Adipose tissue (tissue), 3 donors: ENCODE measurements around the gene CSMD2. TPM values are rescaled to one million over a fixed set of nuclear protein-coding genes. Genes with fewer than 3 reads are reported as not detected.
"Not testable (repeated sequence)": the region's sequence is repeated elsewhere in the genome, so short reads cannot be mapped to it uniquely, and the experiment has no call there.

Experiments
- H3K27ac ChIP-seq: one replicate; pipeline ENCODE4 v1.5.1; 2013; ENCODE audit warnings: low read depth, low read length
- WGBS, 3 donors: extraction: QIAGEN DNeasy Blood & Tissue Kit; methylation state at CpG; one replicate each; pipeline ENCODE4 v1.1.7; 2013; 5-methylcytosine and 5-hydroxymethylcytosine counted together
- polyA plus RNA-seq, 3 donors: library from polyadenylated mRNA; stranded (reverse); fragments of 200-250 nt; gene quantifications; one replicate each; pipeline ENCODE4 v1.2.3, GENCODE V29; 2013
- donor health status: healthy with polysubstance abuse.
- donor health status: Bipolar disorder and iron deficiency.
- donor health status: healthy.

The CSMD2 gene
- polyA plus RNA-seq, 3 donors = under 0.01 to 0.21 (median 0.07) TPM

- WGBS, 3 donors = 67 to 78% (median 73%) methylated on average over 15 of the region's 15 CpGs
- H3K27ac ChIP-seq = no peak overlapping the region
These were observed 37.7 kb downstream of the CSMD2 start for GRCh38 chr1:34127006-34128000.

- H3K27ac ChIP-seq = no peak overlapping the region
- WGBS, 3 donors = 63 to 74% (median 66%) methylated on average over 6 of the region's 6 CpGs
These were observed 38.5 kb downstream of the CSMD2 start for GRCh38 chr1:34126486-34126885.

DNA sequence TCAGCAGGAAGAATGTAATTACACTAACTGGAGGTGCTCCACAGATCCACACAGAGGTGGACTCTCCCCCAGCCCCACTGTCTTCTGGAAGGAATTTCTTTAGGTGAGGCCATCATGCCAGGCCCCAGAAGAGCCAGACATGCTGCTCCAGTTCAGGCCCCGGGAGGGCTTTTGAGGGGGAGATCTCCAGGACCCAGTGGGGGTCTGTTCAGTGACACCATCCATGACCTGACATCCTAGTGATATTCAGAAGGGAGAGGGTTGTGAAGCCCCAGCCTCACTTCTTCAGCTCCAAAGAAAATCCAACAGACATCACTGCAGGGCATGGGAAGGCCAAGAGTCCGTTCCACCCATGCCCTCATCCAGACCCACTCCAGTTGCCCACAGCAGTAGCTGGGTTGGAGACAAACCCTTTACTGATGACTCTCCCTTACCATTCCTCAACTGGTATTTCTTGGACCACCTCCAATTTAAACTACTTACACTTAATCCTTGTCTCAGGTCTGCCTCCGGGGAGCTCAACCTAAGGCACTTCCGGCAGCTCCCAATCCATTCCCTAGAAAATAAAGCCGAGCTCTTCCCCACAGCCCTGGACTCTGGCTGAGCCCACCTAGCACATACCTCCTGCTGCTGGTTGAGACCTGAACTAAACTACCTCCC, 39.2 kb downstream of the CSMD2 start:
- H3K27ac ChIP-seq = no peak overlapping the region
- WGBS, 3 donors = 76 to 80% (median 77%) methylated on average over 5 of the region's 5 CpGs

DNA sequence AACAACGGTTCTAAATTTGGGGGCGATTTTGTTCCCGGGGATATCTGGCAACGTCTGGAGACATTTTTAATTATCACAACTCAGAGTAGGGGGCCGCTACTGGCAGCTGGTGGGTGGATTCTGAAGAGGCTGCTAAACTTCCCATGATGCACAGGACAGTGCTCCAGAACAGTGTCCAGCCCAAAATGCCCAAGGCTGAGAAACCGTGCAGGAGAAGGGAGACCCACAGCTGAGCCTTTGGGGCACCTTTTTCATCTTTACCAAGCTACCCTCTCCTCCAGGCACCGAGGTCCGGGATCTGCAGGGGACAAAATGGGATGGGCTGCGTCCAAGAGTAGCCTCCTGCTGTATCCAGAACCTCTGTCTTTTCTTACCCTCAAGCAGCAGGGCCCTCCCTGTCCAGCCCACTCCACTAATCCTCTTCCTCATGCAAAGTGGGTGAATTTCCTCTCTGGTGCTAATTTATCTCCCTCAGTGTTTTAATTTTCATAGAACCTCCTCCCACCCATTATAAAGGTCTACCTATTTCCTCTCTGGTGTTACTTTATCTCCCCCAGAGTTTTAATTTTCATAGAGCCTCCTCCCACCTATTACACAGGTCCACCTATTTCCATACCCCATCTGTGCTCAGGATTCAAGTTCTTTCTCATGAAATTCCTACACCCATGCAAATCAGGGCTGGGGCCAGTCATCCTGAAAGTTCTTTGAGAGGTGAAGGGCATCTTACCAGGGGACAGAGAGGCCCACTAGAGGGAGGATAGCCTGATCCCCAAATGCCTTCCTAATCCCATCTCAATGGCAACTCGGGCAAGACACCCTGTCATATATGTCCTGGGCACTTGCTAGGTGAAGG, 42.7 kb downstream of the CSMD2 start:
- WGBS, 3 donors = 81 to 85% (median 82%) methylated on average over 10 of the region's 10 CpGs
- no peak overlapping the region for H3K27ac ChIP-seq

DNA sequence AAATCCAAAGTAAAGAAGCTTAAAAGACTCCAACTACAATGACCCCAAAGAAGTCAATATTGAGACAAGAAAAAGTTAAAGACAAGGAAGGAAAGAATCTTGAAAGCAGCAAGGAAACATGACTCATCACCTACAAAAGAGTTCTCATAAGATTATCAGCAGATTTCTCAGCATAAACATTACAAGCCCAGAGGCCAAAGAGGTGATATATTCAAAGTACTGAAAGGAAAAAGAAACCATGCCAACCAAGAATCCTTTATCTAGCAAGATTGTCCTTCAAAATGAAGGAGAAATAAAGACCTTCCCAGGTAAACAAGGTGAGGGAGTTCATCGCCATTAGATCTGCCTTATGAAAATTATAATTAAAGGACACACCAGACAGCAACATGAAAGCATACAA, 49.8 kb downstream of the CSMD2 start:
- H3K27ac ChIP-seq = no peak overlapping the region
- WGBS, 3 donors = 90 to 97% (median 97%) methylated on average over 1 of the region's 1 CpG

- WGBS, 3 donors = 40 to 55% (median 46%) methylated on average over 1 of the region's 1 CpG
- no peak overlapping the region for H3K27ac ChIP-seq
These were observed 51.1 kb downstream of the CSMD2 start for GRCh38 chr1:34113887-34114286.

DNA sequence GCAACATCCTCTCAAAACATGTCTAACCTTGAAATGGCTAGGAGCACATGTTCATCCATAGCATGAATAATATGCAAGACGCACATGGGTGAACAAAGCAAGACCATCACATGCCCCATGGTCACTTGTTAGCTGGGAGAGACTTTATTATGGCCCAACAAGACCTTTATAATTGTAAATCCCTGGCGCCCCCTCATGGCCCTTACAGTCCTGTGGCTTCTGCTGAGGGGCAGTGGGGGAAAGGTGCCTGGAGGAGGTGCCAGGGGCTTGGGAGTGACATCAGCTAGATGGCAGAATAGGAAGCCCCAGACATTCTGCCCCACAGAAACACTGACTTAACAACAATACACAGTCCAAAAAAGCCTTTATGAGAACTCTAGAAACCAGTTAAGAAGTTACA, 51.7 kb downstream of the CSMD2 start:
- H3K27ac ChIP-seq = no peak overlapping the region
- 47 to 59% (median 55%) methylated on average over 2 of the region's 2 CpGs for WGBS, 3 donors

DNA sequence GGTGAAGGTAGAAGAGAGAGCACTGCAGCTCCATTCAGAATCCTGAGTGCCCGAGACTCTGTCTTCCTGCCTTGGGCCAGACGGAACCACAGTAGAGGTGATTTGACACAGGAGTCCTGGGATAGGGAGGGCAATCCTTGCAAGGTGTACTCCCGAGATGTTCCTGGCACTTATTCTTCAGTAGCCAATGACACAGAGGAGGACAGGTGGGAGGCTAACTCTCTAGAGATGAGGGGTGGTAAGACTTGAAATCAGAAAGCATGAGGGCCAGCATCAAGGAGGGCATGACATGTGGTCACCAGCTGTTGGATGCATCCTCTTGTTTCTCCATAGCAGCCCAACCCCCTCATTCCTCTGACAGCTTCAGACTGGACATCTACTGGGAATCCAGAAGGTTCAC, 56.3 kb downstream of the CSMD2 start:
- WGBS, 3 donors = 80 to 90% (median 82%) methylated on average over 3 of the region's 3 CpGs

GRCh38 chr1:34108269-34108668, 56.8 kb downstream of the CSMD2 start:
- H3K27ac ChIP-seq = no peak overlapping the region
- WGBS, 3 donors = 84 to 88% (median 86%) methylated on average over 2 of the region's 2 CpGs

More for the DNA sequence above, 56.3 kb downstream of the CSMD2 start:
- H3K27ac ChIP-seq = no peak overlapping the region

- 87 to 91% (median 89%) methylated on average over 1 of the region's 1 CpG for WGBS, 3 donors
- no peak overlapping the region for H3K27ac ChIP-seq
These were observed 63.9 kb downstream of the CSMD2 start for GRCh38 chr1:34101151-34101550.

DNA sequence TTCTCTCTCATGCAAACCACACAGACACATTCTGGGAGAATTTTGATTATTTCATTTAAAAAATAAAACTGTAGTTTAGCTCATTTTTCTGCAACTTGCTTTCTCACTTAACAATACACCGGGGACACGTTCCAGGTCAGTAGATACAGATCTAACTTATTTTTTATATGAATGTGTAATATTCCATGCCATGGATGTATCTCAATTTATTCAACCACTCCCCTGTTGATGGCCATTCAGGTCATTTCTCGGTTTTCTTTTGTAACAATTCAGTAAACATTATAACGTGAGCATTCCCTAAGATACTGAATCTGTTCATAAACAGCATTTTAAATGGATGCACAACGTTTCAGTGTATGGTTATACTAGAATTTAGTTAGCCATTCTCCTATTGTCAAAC, 64.7 kb downstream of the CSMD2 start:
- WGBS, 3 donors = 72 to 79% (median 76%) methylated on average over 5 of the region's 5 CpGs
- H3K27ac ChIP-seq = no peak overlapping the region

DNA sequence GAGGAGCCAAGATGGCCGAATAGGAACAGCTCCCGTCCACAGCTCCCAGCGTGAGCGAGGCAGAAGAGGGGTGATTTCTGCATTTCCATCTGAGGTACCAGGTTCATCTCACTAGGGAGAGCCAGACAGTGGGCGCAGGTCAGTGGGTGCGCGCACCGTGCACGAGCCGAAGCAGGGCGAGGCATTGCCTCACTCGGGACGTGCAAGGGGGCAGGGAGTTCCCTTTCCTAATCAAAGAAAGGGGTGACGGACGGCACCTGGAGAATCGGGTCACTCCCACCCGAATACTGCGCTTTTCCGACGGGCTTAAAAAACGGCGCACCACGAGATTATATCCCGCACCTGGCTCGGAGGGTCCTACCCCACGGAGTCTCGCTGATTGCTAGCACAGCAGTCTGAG, 72.6 kb downstream of the CSMD2 start:
- WGBS, 3 donors = 91 to 92% (median 92%) methylated on average over 15 to 16 of the region's 27 CpGs
- H3K27ac ChIP-seq = not testable (repeated sequence)

- WGBS, 3 donors = 68 to 79% (median 76%) methylated on average over 6 of the region's 6 CpGs
- no peak overlapping the region for H3K27ac ChIP-seq
These were observed 75.3 kb downstream of the CSMD2 start for GRCh38 chr1:34089731-34090130.

DNA sequence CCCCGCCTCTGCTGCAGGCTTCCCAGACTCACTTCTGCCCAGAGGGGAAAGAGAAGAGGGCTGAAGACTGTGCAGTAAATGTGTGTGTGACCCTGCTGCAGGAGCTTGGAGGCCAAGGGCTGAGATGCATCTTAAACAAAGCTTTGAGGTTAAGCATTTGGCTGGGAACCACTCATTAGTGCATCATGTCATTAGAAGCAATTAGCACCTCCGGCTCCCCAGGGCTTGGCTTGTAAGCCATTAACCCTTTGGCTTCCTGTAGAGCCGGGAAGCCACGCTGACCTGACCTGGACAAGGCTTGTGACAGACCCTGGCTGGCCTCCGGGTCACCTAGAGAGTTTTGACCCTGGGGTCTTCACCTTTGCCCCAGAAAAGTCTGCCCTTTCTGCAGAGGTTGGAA, 77.0 kb downstream of the CSMD2 start:
- H3K27ac ChIP-seq = no peak overlapping the region
- 29 to 40% (median 38%) methylated on average over 5 of the region's 5 CpGs for WGBS, 3 donors

GRCh38 chr1:34086561-34086960, 78.5 kb downstream of the CSMD2 start:
- no peak overlapping the region for H3K27ac ChIP-seq
- WGBS, 3 donors = 59 to 100% (median 79%) methylated on average over 1 of the region's 1 CpG

DNA sequence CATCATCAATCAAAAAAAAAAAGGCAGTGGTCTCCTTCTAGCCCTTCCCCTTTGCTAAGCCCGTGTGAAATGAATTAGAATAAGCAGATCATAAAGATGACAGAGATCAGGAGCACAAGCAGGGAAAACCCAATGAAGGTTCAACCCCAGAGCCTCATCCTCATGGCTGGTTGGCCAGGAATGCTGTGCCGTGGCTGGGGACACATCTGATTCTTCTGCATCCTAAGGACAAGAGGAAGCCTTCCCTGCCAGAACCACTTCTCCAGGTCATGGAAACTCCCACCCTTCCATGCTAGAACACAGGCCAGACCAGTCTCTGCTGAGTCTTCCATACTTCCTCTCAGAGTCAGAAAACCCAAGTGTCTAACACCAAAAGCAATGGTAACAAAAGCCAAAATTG, 81.1 kb downstream of the CSMD2 start:
- no peak overlapping the region for H3K27ac ChIP-seq
- WGBS, 3 donors = 67 to 85% (median 76%) methylated on average over 2 of the region's 2 CpGs

- WGBS, 3 donors = 91 to 95% (median 94%) methylated on average over 30 to 43 of the region's 43 CpGs
- H3K27ac ChIP-seq = not testable (repeated sequence)
These were observed 82.9 kb downstream of the CSMD2 start for GRCh38 chr1:34082085-34082670.

GRCh38 chr1:34078383-34078782, 86.6 kb downstream of the CSMD2 start:
- 90 to 95% (median 93%) methylated on average over 4 of the region's 4 CpGs for WGBS, 3 donors

More at GRCh38 chr1:34078383-34078782, 86.6 kb downstream of the CSMD2 start:
- no peak overlapping the region for H3K27ac ChIP-seq
